Stimulated activated CD4-positive, alpha-beta T cell treated with anti-CD3 and anti-CD28 coated beads, Interleukin-1b, Interleukin-23, amount 100 ng/mL, for 48 hours (primary cell): Measurements from ENCODE around the gene CCDC171.
"Not testable (repeated sequence)": the region's sequence is repeated elsewhere in the genome, so short reads cannot be mapped to it uniquely, and the experiment has no call there.

Source experiments
- DNase-seq: peaks from one replicate; pipeline ENCODE4 v3.0.0-alpha.2; 2020

The CCDC171 gene

DNA sequence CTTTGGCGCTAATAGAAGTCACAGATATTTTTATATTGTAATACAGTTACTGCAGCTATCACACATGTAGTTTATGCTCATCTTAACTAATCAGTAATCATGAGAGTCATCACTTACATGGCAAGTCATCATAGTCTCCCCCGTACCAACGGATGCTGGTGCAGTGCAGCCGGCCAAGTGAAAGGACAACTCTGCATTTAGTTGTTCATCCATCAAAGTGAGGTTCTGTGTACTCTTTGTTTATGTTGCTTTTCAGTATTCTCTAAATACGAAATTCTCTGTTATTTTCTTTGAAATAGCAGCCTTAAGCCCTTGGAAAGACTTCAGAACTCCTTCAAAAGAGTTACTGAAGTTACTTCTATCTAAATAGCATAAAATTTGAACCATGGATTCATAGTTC lies 216.7 kb downstream of the CCDC171 start:
- no peak for DNase-seq

DNA sequence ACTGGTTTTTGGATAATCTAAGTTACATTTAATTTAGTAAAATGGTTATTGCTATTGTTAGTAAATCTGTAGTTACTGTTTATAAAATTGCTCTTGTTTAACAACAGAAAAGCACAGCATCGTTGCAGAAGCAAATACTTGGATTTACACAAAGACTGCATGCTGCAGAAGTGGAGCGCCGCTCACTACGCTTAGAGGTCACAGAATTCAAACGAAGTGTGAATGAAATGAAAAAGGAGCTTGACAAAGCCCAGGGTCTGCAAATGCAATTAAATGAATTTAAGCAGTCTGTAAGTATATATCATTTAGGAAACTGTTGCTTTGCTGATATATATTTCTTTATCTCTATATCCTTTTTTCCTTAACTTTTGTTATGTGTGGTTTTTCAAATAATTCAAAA lies 226.0 kb downstream of the CCDC171 start:
- DNase-seq: no peak

DNA sequence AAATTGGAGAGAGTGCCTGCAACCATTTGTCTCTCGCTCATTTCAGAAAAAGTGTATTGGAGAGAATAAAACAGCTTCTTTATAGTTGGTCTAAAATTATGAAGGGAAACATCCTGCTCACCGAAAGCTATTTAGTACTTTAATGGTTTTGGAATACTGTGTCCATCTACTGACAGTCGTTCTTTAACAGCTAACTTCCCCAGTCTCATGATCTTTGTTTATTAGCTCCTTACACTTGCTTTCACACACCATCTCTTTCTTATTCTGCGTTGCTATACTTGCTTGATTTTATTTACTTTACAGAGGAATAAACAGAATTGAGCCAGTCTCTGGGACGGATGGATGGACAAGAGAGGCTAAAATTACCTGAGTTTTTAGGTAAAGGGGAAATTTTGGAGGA lies 229.3 kb downstream of the CCDC171 start:
- no peak for DNase-seq

DNA sequence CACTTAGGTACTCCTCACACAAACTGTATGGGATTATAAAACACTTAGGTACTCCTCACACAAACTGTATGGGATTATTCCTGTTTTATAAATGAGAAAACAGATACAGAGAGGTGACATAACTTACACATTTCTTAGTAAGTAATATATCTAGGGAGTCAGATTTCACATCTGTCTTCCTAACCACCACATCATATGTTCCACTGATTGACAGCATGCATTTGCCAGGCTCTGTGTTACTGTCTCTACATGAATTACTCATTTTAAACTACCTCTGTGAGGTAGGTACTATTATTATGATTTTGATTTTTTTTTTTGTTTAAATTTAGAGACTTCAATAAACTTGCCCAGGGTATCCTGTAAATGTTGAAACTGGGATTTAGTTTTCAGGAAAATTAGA lies 232.7 kb downstream of the CCDC171 start:
- no peak for DNase-seq

DNA sequence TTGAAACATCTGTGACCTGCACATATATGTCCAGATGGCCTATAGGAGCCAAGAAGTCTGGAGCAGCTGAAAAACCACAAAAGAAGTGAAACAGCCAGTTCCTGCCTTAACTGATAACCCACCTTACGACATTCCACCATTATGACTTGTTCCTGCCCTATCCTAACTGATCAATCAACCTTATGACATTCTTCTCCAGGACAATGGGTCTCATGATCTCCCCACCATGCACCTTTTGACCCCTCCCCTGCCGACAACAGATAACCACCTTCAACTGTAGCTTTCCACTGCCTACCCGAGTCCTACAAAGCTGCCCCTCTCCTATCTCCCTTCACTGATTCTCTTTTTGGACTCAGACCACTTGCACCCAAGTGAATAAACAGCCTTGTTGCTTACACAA lies 233.8 kb downstream of the CCDC171 start:
- no peak for DNase-seq

DNA sequence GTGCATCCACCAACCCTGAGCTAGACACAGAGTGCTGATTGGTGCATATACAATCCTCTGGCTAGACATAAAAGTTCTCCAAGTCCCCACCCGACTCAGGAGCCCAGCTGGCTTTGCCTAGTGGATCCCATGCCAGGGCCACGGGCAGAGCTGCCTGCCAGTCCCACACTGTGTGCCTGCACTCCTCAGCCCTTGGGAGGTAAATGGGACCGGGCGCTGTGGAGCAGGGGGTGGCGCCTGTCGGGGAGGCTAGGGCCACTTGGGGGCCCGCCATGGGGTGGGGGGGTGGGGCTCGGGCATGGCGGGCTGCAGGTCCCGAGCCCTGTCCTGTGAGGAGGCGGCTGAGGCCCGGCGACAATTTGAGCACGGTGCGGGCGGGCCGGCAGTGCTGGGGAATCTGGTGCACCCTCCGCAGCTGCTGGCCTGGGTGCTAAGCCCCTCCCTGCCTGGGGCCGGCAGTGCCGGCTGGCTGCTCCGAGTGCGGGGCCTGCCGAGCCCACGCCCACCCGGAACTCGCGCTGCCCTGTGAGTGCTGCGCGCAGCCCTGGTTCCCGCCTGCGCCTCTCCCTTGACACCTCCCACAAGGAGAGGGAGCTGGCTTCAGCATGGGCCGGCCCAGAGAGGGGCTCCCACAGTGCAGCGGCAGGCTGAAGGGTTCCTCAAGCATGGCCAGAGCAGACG lies 257.5 kb downstream of the CCDC171 start:
- not testable (repeated sequence) for DNase-seq

DNA sequence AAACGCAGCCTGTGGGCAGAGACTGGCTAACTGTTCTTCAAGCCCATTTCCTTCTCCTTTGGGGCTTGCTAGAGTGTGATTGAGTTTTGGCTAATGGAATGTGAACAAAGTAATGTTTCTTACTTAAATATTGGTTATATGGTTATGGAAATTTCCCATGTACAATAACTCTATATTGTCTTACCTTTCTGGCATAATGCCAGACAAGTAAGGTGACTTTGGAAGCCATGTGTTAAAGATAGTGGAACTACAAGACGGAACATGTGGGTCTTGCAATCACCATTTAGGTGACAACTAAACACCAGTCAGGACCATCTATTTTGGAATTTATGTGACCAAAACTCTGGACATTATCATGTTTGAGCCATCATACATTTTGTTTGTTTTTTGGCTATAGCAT lies 260.2 kb downstream of the CCDC171 start:
- no peak for DNase-seq

DNA sequence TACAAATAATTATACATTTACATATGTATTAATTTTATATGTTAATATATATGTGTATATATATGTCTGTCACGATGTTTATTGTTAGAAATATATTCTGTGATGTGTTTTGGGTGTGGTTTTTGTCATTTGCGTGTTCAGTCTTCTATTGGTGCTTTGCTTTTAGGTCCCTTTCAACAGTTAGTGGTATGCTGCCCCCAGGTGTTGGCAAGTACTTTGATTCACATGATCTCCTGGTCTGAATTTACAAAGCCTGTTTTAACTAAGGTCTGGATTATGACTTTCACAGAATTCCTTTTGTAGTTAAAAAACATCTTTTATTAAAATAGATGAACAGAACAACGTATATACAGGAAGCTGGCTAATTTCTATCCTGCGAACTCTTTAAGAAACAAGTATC lies 271.5 kb downstream of the CCDC171 start:
- DNase-seq: no peak

DNA sequence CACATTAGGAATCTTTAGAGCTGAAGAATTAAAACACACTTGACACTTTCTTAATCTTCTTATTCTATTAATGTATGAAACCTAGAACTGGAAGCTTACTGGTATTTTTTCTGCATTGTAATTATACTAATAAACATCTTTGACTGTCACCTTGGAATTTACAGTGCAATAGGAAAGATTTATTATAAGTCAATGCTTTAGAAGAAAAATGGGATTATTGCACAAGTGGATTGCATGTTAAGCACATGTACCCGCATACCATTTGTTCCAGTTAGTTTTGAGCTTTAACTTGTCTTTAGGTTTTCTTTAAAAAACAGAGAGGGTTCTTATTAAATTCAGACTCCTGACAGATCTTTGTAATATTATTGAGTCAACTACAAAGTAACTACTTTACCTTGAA lies 278.5 kb downstream of the CCDC171 start:
- no peak for DNase-seq

DNA sequence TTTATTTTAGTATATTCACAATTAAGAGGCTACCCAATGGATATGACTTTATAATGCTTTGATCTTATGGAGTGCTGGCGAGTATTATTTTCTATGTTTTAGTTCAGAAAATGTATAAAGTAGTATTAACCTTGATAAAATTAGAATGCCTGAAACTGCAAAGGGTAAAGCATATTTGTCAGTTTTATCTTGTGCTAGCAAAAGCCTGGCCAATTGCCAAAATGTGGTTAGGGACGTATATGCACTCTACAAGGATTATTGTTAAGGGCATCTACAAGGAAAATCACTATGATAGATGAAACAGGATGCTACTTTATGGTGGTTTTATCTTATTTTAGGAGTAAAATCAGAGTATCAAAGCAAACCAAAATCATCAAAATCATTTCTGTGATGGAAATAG lies 281.7 kb downstream of the CCDC171 start:
- no peak for DNase-seq

DNA sequence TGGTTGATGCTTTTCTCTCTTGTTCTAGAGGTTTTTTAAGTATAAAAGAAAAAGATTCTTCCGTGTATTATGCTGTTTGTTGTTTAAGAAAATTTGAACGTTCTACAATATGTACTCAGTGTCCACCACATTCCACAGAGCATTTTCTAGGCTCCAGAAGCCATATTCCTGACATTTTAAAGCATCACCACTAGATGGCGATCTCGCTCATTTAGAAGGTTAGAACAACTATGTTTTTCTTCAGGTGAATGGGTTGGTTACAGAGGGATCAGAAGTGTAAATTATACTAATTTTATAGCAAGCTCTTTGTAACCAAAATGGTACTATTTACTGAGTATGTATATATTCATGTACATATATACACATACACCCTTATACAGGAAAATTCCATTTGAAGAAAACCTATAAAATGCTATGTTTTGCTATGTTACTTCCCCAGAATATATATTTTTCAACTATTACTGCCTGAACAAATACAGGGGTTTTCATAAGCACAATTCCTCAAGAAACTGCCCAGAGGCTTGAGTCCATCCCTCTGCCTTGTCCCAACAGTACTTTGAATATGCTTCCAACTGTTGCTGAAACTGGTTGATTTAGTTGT lies 284.3 kb downstream of the CCDC171 start:
- DNase-seq: no peak

DNA sequence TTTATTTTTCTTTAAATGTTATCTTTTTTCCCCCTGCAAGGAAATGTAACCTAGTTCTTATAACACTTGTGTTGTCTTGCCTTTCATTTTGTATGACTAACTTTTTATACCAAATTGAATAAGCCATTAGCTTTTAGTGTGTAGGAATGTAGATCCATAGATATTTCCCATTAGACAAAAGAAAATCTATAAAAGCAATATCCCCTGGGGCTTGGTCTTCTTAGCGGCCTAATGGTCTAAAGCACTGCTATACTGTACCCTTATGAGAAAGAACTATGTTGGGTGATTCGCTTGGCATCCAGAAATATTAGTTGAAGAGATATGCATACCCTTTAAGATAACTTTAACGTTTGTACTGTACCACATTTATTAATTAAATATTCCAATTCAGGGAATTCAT lies 289.2 kb downstream of the CCDC171 start:
- DNase-seq: no peak

DNA sequence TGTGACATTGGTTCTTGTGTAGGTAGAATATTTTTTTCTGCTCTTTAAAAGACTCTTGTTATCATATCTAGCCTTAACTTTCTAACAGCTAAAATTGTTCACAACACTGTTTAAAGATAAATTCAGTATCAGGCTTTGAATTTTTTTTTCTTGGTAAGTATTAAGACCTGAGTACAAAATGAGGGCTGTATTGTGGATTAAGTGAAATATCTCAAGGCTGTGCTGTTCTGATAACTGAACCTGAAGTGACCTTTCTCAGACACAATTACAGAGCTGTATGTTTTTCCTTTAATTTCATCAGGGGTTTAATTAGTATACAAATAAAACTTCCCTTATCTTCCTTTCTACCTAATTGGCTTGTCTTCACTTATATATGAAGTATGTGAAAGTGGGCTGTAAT lies 290.5 kb downstream of the CCDC171 start:
- no peak for DNase-seq

DNA sequence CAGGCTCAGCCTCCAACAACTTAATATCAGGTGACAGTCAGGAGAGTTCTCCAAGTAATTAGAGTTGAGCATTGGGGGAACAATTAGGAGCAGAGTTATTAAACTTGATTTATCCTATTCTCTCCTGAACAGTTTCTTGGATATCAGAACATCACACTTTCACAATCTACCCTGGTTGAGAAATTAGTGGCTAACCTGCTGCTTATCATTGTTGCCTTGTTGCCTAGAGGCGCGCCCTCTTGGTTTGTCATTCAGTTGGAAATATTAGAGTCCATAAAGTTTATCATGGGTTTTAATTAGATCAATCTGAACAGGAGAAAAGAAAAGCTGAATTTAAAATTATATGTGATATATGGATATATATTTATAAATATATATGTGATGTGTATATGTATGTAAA lies 291.1 kb downstream of the CCDC171 start:
- DNase-seq: no peak

DNA sequence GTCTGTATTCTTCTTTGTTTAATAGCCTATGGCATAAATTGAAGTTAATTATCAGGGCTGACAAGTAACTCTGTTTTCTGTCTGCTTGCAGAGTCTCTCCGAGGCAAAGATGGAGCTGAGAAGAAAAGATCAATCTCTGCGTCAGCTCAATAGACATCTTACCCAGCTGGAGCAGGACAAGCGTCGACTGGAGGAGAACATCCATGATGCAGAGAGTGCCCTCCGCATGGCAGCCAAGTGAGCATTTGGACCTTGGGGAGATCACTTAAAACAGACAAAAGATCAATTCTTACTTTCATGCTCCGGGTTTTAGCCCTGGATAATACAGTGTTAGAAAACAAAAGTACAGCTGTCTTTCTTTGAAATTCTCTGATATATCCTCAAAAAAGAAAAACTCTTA lies 293.8 kb downstream of the CCDC171 start:
- DNase-seq: no peak

DNA sequence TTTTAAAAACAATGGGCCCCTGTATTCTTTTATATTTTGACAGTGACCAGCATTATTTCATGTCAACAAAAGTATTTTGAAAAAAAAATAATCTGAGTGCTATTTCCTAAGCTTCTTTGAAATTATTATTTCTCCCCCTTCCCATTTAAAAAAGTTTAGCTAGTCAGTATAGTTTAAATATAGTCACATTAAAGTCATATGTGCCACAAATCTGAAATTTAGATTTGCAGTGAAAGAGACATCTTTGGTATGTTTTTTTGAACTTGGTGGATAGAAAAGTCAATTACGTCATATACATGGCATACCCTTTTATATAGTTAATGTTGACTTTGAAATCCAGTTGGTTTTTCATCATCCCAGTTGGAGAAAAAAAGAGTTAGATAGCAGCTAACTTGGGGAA lies 297.0 kb downstream of the CCDC171 start:
- DNase-seq: no peak

DNA sequence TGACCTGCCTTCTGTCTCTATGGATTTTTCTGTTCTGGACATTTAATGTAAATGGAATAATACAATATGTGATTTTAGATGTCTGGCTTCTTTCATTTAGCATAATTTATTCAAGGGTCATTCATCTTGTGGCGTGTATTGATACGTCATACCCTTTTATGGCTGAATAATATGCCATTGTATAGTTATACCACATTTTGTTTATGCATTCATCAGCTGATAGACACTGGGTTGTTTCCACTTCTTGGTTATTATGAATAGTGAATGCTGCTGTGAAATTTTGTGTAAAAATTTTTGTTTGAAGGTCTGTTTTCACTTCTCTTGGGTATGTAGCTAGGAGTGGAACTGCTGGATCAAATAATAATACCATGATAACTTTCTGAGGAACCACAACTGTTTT lies 298.9 kb downstream of the CCDC171 start:
- DNase-seq: no peak

DNA sequence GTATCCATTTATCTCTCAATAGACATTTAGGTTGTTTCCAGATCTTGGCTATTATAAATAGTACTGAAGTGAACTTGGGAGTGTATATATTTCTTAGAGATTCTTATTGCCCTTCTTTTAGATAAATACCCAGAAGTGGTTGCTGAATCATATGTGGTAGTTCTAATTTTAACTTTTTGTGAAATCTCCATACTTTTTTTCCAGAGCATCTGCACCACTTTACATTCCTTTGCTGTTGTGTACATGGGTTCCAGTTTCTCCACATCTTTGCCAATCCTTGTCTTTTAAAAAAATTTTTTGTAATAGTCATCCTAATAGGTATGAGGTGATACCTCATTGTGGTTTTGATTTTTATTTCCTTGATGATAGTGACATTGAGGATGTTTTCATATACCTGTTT lies 303.7 kb downstream of the CCDC171 start:
- no peak for DNase-seq

DNA sequence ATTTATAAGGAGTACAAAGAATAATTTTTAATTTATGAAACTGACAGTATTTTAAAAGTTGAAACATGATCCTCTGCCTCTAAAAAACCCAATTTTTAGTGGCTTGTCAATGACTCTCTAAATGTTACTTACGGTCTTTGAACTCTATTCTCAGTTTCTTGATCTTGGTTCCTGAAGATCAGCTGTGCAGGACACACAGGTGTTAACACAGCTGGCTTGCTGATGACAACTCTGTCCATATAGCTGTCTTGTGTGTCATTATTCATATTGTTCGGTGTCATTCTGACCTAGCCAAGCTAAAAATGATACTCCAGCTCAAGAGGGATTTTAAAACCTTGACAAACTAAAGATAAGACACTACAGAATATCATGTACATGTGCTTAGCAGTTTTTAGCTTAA lies 314.5 kb downstream of the CCDC171 start:
- DNase-seq: no peak

DNA sequence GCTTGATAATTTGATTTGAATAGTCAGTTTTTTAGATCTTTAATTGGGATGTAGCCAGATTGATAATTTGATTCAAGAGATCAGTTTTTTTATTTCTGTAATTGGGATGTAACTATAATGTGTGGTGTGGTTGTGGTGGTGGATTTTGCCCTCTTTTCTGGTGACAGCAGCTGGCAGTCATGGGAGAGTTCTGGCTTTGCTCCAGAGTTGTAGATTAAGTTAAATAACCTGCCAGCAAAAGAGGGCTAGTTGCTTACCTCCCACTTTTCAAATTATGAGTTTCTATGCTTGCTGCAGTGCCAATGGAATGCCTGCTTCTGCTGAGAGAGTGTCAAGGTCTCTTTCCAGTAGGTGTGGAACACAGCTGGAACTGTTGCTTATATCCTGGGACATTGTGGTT lies 315.1 kb downstream of the CCDC171 start:
- DNase-seq: no peak

DNA sequence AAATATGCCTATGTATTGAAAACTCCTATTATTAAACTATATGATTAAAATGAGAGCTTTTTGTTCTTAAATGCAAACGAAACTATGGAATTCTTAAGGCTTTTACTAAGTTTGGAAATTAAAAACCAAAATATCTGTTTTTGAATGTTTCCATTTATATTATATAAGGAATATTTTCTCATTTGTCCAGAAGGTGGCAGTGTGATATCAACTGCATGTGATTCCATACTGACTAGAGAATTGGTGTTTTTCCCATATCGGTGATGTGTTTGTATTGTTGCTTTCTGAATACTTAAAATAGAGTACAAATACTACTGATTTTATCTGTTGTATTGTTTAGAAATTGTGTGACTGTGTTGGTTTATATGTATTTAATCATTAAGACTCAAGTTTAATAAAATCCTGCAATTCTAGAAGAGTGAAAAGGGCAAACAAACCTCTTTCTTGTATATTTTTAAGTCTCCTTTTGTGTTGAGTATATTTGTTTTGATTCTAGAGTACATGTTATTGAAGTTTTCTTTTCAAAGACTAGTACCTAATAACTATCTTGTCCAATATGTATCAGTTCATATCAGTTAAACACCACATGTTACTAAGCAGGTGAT lies 320.8 kb downstream of the CCDC171 start:
- DNase-seq: no peak

DNA sequence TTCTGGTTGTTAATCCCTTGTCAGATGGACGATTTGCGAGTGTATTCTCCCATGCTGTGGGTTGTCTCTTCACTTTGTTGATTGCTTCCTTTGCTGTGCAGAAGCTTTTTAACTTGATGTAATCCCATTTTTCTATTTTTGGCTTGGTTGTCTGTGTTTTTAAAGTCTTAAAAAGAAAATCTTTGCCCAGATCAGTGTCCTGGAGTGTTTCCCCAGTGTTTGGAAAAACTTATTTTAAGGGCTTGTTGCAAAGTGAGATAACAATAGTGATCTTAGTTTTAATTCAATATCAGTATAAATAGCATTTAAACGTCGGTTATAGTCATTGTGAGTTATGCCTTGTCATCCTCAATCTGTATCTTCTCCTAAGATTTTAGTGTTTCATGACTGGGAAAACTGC lies 329.5 kb downstream of the CCDC171 start:
- DNase-seq: no peak

DNA sequence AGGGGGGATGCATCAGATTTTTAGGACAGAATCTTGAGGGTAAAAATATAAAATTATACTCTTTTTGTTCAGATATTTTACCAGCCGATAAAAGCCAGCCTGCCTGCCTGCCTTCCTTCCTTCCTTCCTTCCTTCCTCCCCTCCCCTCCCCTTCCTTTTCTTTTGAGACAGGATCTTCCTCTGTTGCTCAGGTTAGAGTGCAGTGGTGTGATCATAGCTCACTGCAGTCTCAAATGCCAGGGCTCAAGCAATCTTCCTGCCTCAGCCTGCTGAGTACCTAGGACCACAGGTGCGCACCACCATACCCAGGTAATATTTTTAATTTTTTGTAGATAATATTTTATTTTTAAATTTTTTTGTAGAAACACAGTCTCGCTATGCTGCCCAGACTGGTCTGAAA lies 330.0 kb downstream of the CCDC171 start:
- DNase-seq: no peak

DNA sequence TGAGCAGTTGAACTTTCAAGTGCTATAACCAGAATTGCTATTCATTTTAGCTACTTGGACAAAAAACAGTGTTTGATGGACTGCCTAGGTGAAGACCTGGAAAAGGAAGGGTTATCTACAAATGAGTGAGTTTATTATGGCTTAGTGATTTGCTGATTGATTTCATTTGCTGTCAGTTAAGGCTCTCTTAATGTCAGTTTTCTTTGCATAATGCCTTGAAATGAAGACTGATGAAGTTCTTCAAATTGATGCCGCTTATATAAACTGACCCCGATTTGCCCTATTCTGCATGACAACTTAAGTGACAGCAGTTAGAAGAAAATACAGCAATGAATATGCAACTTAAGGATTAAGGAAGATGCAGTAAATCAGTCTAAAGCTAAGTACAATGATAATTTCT lies 332.6 kb downstream of the CCDC171 start:
- DNase-seq: no peak

DNA sequence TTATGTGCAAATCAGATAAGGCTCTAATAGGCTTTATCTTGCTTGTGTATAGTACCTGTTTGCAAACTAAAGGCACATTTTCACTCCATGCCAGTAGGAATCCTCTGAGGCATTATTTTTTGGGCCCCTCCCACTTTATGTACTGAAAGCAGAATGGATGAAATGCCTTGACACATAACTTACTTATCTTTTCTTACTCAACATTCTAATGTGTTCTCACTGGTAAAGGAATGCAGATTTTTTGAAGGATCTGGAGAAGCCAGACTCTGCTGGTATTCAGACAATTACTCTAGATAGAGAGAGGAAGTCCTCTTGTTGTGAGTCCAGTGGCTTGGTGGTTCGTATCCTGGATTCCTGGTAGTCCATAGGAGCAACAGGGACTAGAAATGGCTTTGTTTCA lies 336.7 kb downstream of the CCDC171 start:
- DNase-seq: no peak
